HG03097 (cell line): Measurements from ENCODE around the gene CENPE.

Experiments
- ATAC-seq: cut with Tn5 transposase; IDR thresholded peaks from one replicate; pipeline ENCODE4 v1.9.1; 2021; ENCODE audit not compliant: unreplicated experiment, low FRiP score

CENPE gene

GRCh38 chr4:103076747-103077347, 121.3 kb downstream of the CENPE start, which contains the start of gene SLC9B2:
TSS of gene SLC9B2 (minus strand) at chr4:103076761. CDS start at chr4:103067550, 9,211 bp downstream.
- peak; percentile 29 for ATAC-seq

GRCh38 chr4:103075894-103076746, 122.0 kb downstream of the CENPE start:
- peak; percentile 61 for ATAC-seq

- no peak for ATAC-seq
Observed at GRCh38 chr4:103075435-103075893, 122.7 kb downstream of the CENPE start.

GRCh38 chr4:103074744-103075434, 123.3 kb downstream of the CENPE start:
- ATAC-seq: no peak

- no peak for ATAC-seq
Observed at GRCh38 chr4:103073792-103074438, 124.2 kb downstream of the CENPE start.

- no peak for ATAC-seq
Observed at GRCh38 chr4:103067841-103068547, 130.1 kb downstream of the CENPE start.

GRCh38 chr4:103060453-103061148, 137.5 kb downstream of the CENPE start:
- ATAC-seq: no peak
